ENCODE results near the gene NRG3. TPM values are rescaled to one million over a fixed set of nuclear protein-coding genes. Genes with fewer than 3 reads are reported as not detected.

The NRG3 gene
- total RNA-seq, 1 experiment from 2014 or later = not detected

DNA sequence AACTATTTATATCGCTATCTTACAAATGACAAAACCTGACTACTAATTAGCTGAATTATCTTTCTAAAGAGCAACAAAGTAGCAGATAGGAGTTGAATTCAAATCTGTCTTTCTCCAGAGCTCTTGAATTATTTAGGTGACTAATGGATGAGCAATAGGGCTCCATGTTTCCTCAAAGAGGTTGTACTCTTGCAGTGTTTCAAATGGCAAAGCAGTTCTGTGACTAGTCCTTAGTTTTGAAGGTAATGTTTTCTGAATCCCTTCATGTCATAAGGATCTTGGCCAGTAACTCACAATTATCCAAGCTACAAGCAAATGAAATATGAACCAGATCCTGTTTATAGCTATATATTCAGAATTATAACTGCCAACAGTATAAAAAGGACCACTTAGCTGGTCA lies 999.7 kb downstream of the NRG3 start:
- peaks cover 6 to 9% of the 10 kb centered on the region in 2 experiments; a peak in 2 of 4 replicates for H3K9me3 ChIP-seq (ENCODE audit: control insufficient read depth in 1 of 2, insufficient read depth in 1 of 2, low read depth in 1 of 2, low read length in 2 of 2)
- no peaks in the 10 kb centered on the region for H4K20me1 ChIP-seq (ENCODE audit: insufficient read depth)
- no peaks in the 10 kb centered on the region for H3K36me3 ChIP-seq (ENCODE audit: control insufficient read depth in 1 of 2, insufficient read depth in 2 of 2, low read length in 2 of 2)
- BruUV-seq (replicated peaks) = no TSS peak
- no peaks in the 10 kb centered on the region for H3K79me2 ChIP-seq (ENCODE audit: insufficient read depth, low read length)
- TF ChIP-seq SRF (IDR thresholded peaks at IDR 0.05; ENCODE audit: low read depth) (no peak), ZNF274 (IDR thresholded peaks at IDR 0.05; ENCODE audit: low read depth, low read length) (no peak), POLR2AphosphoS5 (IDR thresholded peaks at IDR 0.05; ENCODE audit: low read depth, low read length) (no peak), ELF1 (IDR thresholded peaks at IDR 0.05; ENCODE audit: borderline replicate concordance, low read depth) (no peak), RAD21 (IDR thresholded peaks at IDR 0.05; ENCODE audit: low read depth) (no peak), TCF7L2 (IDR thresholded peaks at IDR 0.05; ENCODE audit: borderline replicate concordance, extremely low read depth, insufficient read depth, insufficient read length) (no peak), SP1 (IDR thresholded peaks at IDR 0.05; ENCODE audit: low read depth) (no peak), YY1 (IDR thresholded peaks at IDR 0.05; ENCODE audit: extremely low read depth, insufficient replicate concordance, low read depth, low read length) (no peak), POLR2A (IDR thresholded peaks at IDR 0.05; ENCODE audit: borderline replicate concordance, extremely low read depth, insufficient read depth, insufficient read length) (no peak)
- TF ChIP-seq, protein P1, sequence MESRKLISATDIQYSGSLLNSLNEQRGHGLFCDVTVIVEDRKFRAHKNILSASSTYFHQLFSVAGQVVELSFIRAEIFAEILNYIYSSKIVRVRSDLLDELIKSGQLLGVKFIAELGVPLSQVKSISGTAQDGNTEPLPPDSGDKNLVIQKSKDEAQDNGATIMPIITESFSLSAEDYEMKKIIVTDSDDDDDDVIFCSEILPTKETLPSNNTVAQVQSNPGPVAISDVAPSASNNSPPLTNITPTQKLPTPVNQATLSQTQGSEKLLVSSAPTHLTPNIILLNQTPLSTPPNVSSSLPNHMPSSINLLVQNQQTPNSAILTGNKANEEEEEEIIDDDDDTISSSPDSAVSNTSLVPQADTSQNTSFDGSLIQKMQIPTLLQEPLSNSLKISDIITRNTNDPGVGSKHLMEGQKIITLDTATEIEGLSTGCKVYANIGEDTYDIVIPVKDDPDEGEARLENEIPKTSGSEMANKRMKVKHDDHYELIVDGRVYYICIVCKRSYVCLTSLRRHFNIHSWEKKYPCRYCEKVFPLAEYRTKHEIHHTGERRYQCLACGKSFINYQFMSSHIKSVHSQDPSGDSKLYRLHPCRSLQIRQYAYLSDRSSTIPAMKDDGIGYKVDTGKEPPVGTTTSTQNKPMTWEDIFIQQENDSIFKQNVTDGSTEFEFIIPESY (IDR thresholded peaks at IDR 0.05; ENCODE audit: extremely low read depth, insufficient replicate concordance, low read length) = no peak
- TF ChIP-seq, protein P2, sequence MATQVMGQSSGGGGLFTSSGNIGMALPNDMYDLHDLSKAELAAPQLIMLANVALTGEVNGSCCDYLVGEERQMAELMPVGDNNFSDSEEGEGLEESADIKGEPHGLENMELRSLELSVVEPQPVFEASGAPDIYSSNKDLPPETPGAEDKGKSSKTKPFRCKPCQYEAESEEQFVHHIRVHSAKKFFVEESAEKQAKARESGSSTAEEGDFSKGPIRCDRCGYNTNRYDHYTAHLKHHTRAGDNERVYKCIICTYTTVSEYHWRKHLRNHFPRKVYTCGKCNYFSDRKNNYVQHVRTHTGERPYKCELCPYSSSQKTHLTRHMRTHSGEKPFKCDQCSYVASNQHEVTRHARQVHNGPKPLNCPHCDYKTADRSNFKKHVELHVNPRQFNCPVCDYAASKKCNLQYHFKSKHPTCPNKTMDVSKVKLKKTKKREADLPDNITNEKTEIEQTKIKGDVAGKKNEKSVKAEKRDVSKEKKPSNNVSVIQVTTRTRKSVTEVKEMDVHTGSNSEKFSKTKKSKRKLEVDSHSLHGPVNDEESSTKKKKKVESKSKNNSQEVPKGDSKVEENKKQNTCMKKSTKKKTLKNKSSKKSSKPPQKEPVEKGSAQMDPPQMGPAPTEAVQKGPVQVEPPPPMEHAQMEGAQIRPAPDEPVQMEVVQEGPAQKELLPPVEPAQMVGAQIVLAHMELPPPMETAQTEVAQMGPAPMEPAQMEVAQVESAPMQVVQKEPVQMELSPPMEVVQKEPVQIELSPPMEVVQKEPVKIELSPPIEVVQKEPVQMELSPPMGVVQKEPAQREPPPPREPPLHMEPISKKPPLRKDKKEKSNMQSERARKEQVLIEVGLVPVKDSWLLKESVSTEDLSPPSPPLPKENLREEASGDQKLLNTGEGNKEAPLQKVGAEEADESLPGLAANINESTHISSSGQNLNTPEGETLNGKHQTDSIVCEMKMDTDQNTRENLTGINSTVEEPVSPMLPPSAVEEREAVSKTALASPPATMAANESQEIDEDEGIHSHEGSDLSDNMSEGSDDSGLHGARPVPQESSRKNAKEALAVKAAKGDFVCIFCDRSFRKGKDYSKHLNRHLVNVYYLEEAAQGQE (IDR thresholded peaks at IDR 0.05; ENCODE audit: low read depth) = no peak
- TF ChIP-seq, protein P3, sequence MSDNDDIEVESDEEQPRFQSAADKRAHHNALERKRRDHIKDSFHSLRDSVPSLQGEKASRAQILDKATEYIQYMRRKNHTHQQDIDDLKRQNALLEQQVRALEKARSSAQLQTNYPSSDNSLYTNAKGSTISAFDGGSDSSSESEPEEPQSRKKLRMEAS (IDR thresholded peaks at IDR 0.05) = no peak
- no peaks in the 10 kb centered on the region for H3K4me1 ChIP-seq (ENCODE audit: control insufficient read depth in 1 of 2, insufficient read depth in 2 of 2, low read length in 2 of 2)
- no peaks in the 10 kb centered on the region for H3K9me2 ChIP-seq (ENCODE audit: insufficient read depth)
- no peak overlapping the region for H3K4me3 ChIP-seq (replicated peaks in 1 of 2; ENCODE audit: low read depth in 1 of 2, low read length in 2 of 2)
- RAD21 ChIA-PET (ENCODE audit: low non-redundant PET in 1 of 2, low total read pairs in 2 of 2, uncharacterized antibody in 2 of 2, unreplicated experiment in 2 of 2) = no interaction called here
- H3K27ac ChIP-seq (ENCODE audit: low read depth, low read length) = no peak overlapping the region
- no peak overlapping the region for H3K9ac ChIP-seq (ENCODE audit: low read length)
- intact Hi-C loops (cut with micrococcal nuclease) = no loop called here
- no peak overlapping the region for H2AFZ ChIP-seq (ENCODE audit: low read depth, low read length, poor library complexity, severe bottlenecking)
- DNase-seq (ENCODE audit: low read depth, low spot score) (no peak), ATAC-seq (no peak)
- CTCF ChIA-PET = no interaction called here
- H3K4me2 ChIP-seq (ENCODE audit: low read length) = no peak overlapping the region
- no peaks in the 10 kb centered on the region for H3K27me3 ChIP-seq (ENCODE audit: insufficient read depth, low read length)
- POLR2A ChIA-PET = no interaction called here
